H54 (cell line): ENCODE data around the gene PCDH9.

ENCODE experiments used
- DNase-seq: peaks from one replicate; pipeline ENCODE4 v3.0.0; 2011; ENCODE audit warnings: low spot score, mixed read lengths; ENCODE audit not compliant: insufficient read length
- FAIRE-seq: peaks from 3 replicates; lab custom pipeline; 2011; peaks lifted over from hg19 to GRCh38; lab: Jason Lieb, UNC
- POLR2A ChIP-seq: IDR thresholded peaks from 2 replicates; pipeline ENCODE4 v1.6.1; 2011; ENCODE audit warnings: low read depth, mild to moderate bottlenecking, low read length

The PCDH9 gene

GRCh38 chr13:67086260-67086659 is 143.9 kb downstream of the PCDH9 start:
- TF ChIP-seq POLR2A = no peak
- DNase-seq = no peak
- FAIRE-seq = no peak

- TF ChIP-seq POLR2A = no peak
- FAIRE-seq (no peak), DNase-seq (no peak)
Observed at GRCh38 chr13:67084066-67084465, 146.1 kb downstream of the PCDH9 start.

- no peak for DNase-seq
- no peak for TF ChIP-seq POLR2A
- no peak for FAIRE-seq
Observed at GRCh38 chr13:67083519-67083918, 146.6 kb downstream of the PCDH9 start.

GRCh38 chr13:67080351-67080750 is 149.8 kb downstream of the PCDH9 start:
- FAIRE-seq (no peak), DNase-seq (no peak)
- no peak for TF ChIP-seq POLR2A

GRCh38 chr13:67078062-67078461 is 152.1 kb downstream of the PCDH9 start:
- DNase-seq (no peak), FAIRE-seq (no peak)

GRCh38 chr13:67077132-67077531 is 153.0 kb downstream of the PCDH9 start:
- DNase-seq (no peak), FAIRE-seq (no peak)
- TF ChIP-seq POLR2A = no peak

More at GRCh38 chr13:67078062-67078461, 152.1 kb downstream of the PCDH9 start:
- TF ChIP-seq POLR2A = no peak

GRCh38 chr13:67076378-67076777 is 153.8 kb downstream of the PCDH9 start:
- no peak for DNase-seq
- no peak for TF ChIP-seq POLR2A
- FAIRE-seq = no peak

GRCh38 chr13:67075239-67075638 is 154.9 kb downstream of the PCDH9 start:
- DNase-seq (no peak), FAIRE-seq (peak; percentile 43)
- TF ChIP-seq POLR2A = no peak

- no peak for TF ChIP-seq POLR2A
- DNase-seq (no peak), FAIRE-seq (no peak)
Observed at GRCh38 chr13:67071918-67072598, 158.1 kb downstream of the PCDH9 start.

GRCh38 chr13:67070306-67070705 is 159.8 kb downstream of the PCDH9 start:
- DNase-seq = no peak
- no peak for TF ChIP-seq POLR2A
- FAIRE-seq = no peak

GRCh38 chr13:67069117-67069767 is 160.9 kb downstream of the PCDH9 start:
- no peak for TF ChIP-seq POLR2A
- FAIRE-seq (no peak), DNase-seq (no peak)

- TF ChIP-seq POLR2A = no peak
- no peak for FAIRE-seq
- DNase-seq = no peak
Observed at GRCh38 chr13:67064920-67065319, 165.2 kb downstream of the PCDH9 start.

GRCh38 chr13:67063036-67063435 is 167.1 kb downstream of the PCDH9 start:
- FAIRE-seq (no peak), DNase-seq (no peak)
- TF ChIP-seq POLR2A = no peak

GRCh38 chr13:67062160-67062559 is 168.0 kb downstream of the PCDH9 start:
- no peak for DNase-seq
- no peak for TF ChIP-seq POLR2A
- FAIRE-seq = no peak

GRCh38 chr13:67061750-67062149 is 168.4 kb downstream of the PCDH9 start:
- TF ChIP-seq POLR2A = no peak
- no peak for FAIRE-seq
- DNase-seq = no peak
